H1 (cell line): ENCODE results near the gene PRKCA. TPM values are rescaled to one million over a fixed set of nuclear protein-coding genes. Genes with fewer than 3 reads are reported as not detected.

ENCODE experiments used
- ATF2 ChIP-seq: IDR thresholded peaks from 2 replicates; pipeline ENCODE4 v1.6.1; 2012; ENCODE audit warnings: low read length, inconsistent platforms
- CHD7 ChIP-seq: fragments of 300-600 bp; sonication (generic); IDR thresholded peaks from 2 replicates; pipeline ENCODE4 v1.7.1; 2012; ENCODE audit warnings: low read length, moderate library complexity, mild to moderate bottlenecking, inconsistent platforms; ENCODE audit not compliant: insufficient replicate concordance
- EGR1 ChIP-seq: IDR thresholded peaks from 2 replicates; pipeline ENCODE4 v1.6.1; 2011; ENCODE audit warnings: low read depth, low read length, borderline replicate concordance
- EP300 ChIP-seq, 2 experiments: IDR thresholded peaks; 1 replicate in 1 of 2; 2 replicates in 1 of 2; pipeline ENCODE4 v1.6.1; 2011 to 2012; ENCODE audit warnings: low read depth in 2 of 2, low read length in 2 of 2, mild to moderate bottlenecking in 2 of 2, borderline replicate concordance in 1 of 2, inconsistent platforms in 1 of 2, moderate library complexity in 1 of 2
- TBP ChIP-seq: IDR thresholded peaks from 2 replicates; pipeline ENCODE4 v1.6.1; 2011; ENCODE audit warnings: low read depth, low read length, improper control_type of control experiment
- USF2 ChIP-seq: IDR thresholded peaks from 2 replicates; pipeline ENCODE4 v1.6.1; 2011; ENCODE audit warnings: low read length, improper control_type of control experiment
- polyA plus RNA-seq, 7 experiments: library from polyadenylated mRNA; depleted of rRNA in 3 of 7; stranded (reverse) in 5 of 7; unstranded in 2 of 7; fragments of >200 nt in 5 of 7; fragments of 200-250 nt in 2 of 7; gene quantifications; 1 replicate in 5 of 7; 2 replicates in 1 of 7; 4 replicates in 1 of 7; pipeline versions ENCODE4 v1.2.1 to v1.2.3, GENCODE V29; 2011 to 2013; ENCODE audit warnings: missing spikeins in 2 of 7, mixed read lengths in 2 of 7
- total RNA-seq: library from RNA; stranded (reverse); fragmentation: NEBNext Ultra II Directional; extraction: Animal tissue kit (Norgen Biotek cat#: 25700); gene quantifications from 2 replicates; pipeline ENCODE4 v1.2.1, GENCODE V29; 2021

The PRKCA gene
- total and polyA plus RNA-seq, 2 of the 8 experiments (the other 6 are each of a cell fraction or from before 2014, with no cell fraction given): 5.8 to 17.8 TPM

GRCh38 chr17:66706851-66707450, 404.5 kb downstream of the PRKCA start (continued):
- TF ChIP-seq CHD7: no peak
- TF ChIP-seq EGR1: no peak
- TF ChIP-seq USF2: no peak
- no peak for TF ChIP-seq TBP
- no peak for TF ChIP-seq ATF2
- TF ChIP-seq EP300 (IDR thresholded peaks at IDR 0.05; ENCODE audit: borderline replicate concordance in 1 of 2, low read depth in 2 of 2, low read length in 2 of 2): no peak
